Neural cell (in vitro differentiated cells): ENCODE results near the gene ENOX1. TPM values are rescaled to one million over a fixed set of nuclear protein-coding genes. Genes with fewer than 3 reads are reported as not detected.

Experiments
- H2AFZ ChIP-seq: fragments of 200-600, 300-800 bp; sonication (generic), shearing (Covaris generic); 2 replicates; pipeline ENCODE4 v1.6.0; 2014; ENCODE audit warnings: low read depth, mild to moderate bottlenecking, antibody characterized with exemption, low read length, moderate library complexity
- H3F3A ChIP-seq: fragments of 200-600 bp; shearing (Covaris generic); 2 replicates; pipeline ENCODE4 v1.6.1; 2016; ENCODE audit warnings: mild to moderate bottlenecking, moderate library complexity, mixed read lengths, antibody characterized with exemption, low read length; ENCODE audit not compliant: insufficient read depth, poor library complexity, severe bottlenecking
- H3K27ac ChIP-seq: fragments of 200-600, 300-800 bp; sonication (generic), shearing (Covaris generic); 2 replicates; pipeline ENCODE4 v1.5.1; 2014; ENCODE audit warnings: mild to moderate bottlenecking, low read length, moderate library complexity
- H3K27me3 ChIP-seq: fragments of 300-800, 200-600 bp; sonication (generic), shearing (Covaris generic); 2 replicates; pipeline ENCODE4 v1.6.0; 2014; ENCODE audit warnings: mild to moderate bottlenecking, low read depth, low read length, moderate library complexity; ENCODE audit not compliant: insufficient read depth
- H3K36me3 ChIP-seq: fragments of 300-800, 200-600 bp; sonication (generic), shearing (Covaris generic); 2 replicates; pipeline ENCODE4 v1.5.1; 2014; ENCODE audit warnings: mild to moderate bottlenecking, antibody characterized with exemption, low read length, moderate library complexity; ENCODE audit not compliant: insufficient read depth
- H3K4me2 ChIP-seq: fragments of 300-800, 200-600 bp; sonication (generic), shearing (Covaris generic); 2 replicates; pipeline ENCODE4 v1.6.0; 2014; ENCODE audit warnings: mild to moderate bottlenecking, low read length
- H3K4me3 ChIP-seq: fragments of 300-800, 200-600 bp; sonication (generic), shearing (Covaris generic); 2 replicates; pipeline ENCODE4 v1.5.1; 2014; ENCODE audit warnings: mild to moderate bottlenecking, low read length, moderate library complexity
- H3K79me2 ChIP-seq: fragments of 200-600 bp; shearing (Covaris generic); replicated peaks from 2 replicates; pipeline ENCODE4 v1.6.0; 2014; ENCODE audit warnings: mild to moderate bottlenecking, low read length, moderate library complexity; ENCODE audit not compliant: insufficient read depth
- H3K9ac ChIP-seq: fragments of 300-800, 200-600 bp; sonication (generic), shearing (Covaris generic); 2 replicates; pipeline ENCODE4 v1.6.1; 2016; ENCODE audit warnings: mild to moderate bottlenecking, low read length, mixed read lengths
- H3K9me2 ChIP-seq: fragments of 200-600 bp; shearing (Covaris generic); 2 replicates; pipeline ENCODE4 v1.6.1; 2016; ENCODE audit warnings: mild to moderate bottlenecking, low read length, mixed read lengths; ENCODE audit not compliant: insufficient read depth
- H3K9me3 ChIP-seq: fragments of 200-600, 300-800 bp; sonication (generic), shearing (Covaris generic); 2 replicates; pipeline ENCODE4 v1.6.1; 2016; ENCODE audit warnings: mild to moderate bottlenecking, mixed run types, low read length, moderate library complexity, mixed read lengths
- H4K20me1 ChIP-seq: fragments of 200-600 bp; shearing (Covaris generic); 2 replicates; pipeline ENCODE4 v1.6.1; 2016; ENCODE audit warnings: mild to moderate bottlenecking, mixed run types; ENCODE audit not compliant: insufficient read depth
- EP300 ChIP-seq: fragments of 450-650 bp; conservative IDR thresholded peaks from 2 replicates; pipeline ENCODE4 v1.6.1; 2014; ENCODE audit warnings: antibody characterized with exemption, mild to moderate bottlenecking, moderate library complexity; ENCODE audit not compliant: poor library complexity, severe bottlenecking
- EZH2 ChIP-seq: fragments of 200-600, 300-800 bp; shearing (Covaris generic), sonication (generic); IDR thresholded peaks from 2 replicates; pipeline ENCODE4 v1.6.1; 2014; ENCODE audit warnings: antibody characterized with exemption, low read length, borderline replicate concordance, mild to moderate bottlenecking; ENCODE audit not compliant: insufficient read depth, poor library complexity, severe bottlenecking
- MXI1 ChIP-seq: fragments of 450-650 bp; conservative IDR thresholded peaks from 2 replicates; pipeline ENCODE4 v1.6.1; 2014; ENCODE audit warnings: antibody characterized with exemption, mild to moderate bottlenecking; ENCODE audit not compliant: poor library complexity, severe bottlenecking
- POLR2AphosphoS5 ChIP-seq: IDR thresholded peaks from 2 replicates; pipeline ENCODE4 v1.6.1; 2012
- RAD21 ChIP-seq: fragments of 450-650 bp; conservative IDR thresholded peaks from 2 replicates; pipeline ENCODE4 v1.6.1; 2014; ENCODE audit warnings: antibody characterized with exemption, mild to moderate bottlenecking, moderate library complexity
- REST ChIP-seq: IDR thresholded peaks from 2 replicates; pipeline ENCODE4 v1.6.1; 2012; ENCODE audit warnings: borderline replicate concordance
- SMC3 ChIP-seq: fragments of 450-650 bp; conservative IDR thresholded peaks from 2 replicates; pipeline ENCODE4 v1.6.1; 2014; ENCODE audit warnings: antibody characterized with exemption, mild to moderate bottlenecking, moderate library complexity; ENCODE audit not compliant: poor library complexity
- TAF1 ChIP-seq: IDR thresholded peaks from 2 replicates; pipeline ENCODE4 v1.6.1; 2012; ENCODE audit warnings: low read depth
- polyA plus RNA-seq: library from polyadenylated mRNA; depleted of rRNA; stranded (reverse); fragments of >200 nt; gene quantifications from 2 replicates; pipeline ENCODE4 v1.2.3, GENCODE V29; 2014
- TF ChIP-seq, protein P1 (sequence below): fragments of 450-650 bp; IDR thresholded peaks from 2 replicates; pipeline ENCODE4 v1.5.1; 2014; ENCODE audit warnings: antibody characterized with exemption, mild to moderate bottlenecking, moderate library complexity; ENCODE audit not compliant: poor library complexity, severe bottlenecking

ENOX1 gene
- polyA plus RNA-seq, 1 donor from 2014 or later = 42.6 TPM

GRCh38 chr13:43694146-43694664 is 92.6 kb downstream of the ENOX1 start:
- no peaks in the 10 kb centered on the region for H4K20me1 ChIP-seq
- no peak overlapping the region for H3K9ac ChIP-seq
- H3K36me3 ChIP-seq = no peaks in the 10 kb centered on the region
- H3K9me3 ChIP-seq = no peaks in the 10 kb centered on the region
- no peak overlapping the region for H3K4me2 ChIP-seq
- no peak overlapping the region for H3K4me3 ChIP-seq
- no peak overlapping the region for H2AFZ ChIP-seq
- H3F3A ChIP-seq = no peaks in the 10 kb centered on the region
- H3K27me3 ChIP-seq = no peaks in the 10 kb centered on the region
- TF ChIP-seq EZH2 = no peak
- TF ChIP-seq REST = no peak
- TF ChIP-seq RAD21 = no peak
- TF ChIP-seq MXI1 = no peak
- TF ChIP-seq TAF1 = no peak
- TF ChIP-seq, protein P1, sequence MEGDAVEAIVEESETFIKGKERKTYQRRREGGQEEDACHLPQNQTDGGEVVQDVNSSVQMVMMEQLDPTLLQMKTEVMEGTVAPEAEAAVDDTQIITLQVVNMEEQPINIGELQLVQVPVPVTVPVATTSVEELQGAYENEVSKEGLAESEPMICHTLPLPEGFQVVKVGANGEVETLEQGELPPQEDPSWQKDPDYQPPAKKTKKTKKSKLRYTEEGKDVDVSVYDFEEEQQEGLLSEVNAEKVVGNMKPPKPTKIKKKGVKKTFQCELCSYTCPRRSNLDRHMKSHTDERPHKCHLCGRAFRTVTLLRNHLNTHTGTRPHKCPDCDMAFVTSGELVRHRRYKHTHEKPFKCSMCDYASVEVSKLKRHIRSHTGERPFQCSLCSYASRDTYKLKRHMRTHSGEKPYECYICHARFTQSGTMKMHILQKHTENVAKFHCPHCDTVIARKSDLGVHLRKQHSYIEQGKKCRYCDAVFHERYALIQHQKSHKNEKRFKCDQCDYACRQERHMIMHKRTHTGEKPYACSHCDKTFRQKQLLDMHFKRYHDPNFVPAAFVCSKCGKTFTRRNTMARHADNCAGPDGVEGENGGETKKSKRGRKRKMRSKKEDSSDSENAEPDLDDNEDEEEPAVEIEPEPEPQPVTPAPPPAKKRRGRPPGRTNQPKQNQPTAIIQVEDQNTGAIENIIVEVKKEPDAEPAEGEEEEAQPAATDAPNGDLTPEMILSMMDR = no peak
- TF ChIP-seq SMC3 = no peak
- no peak for TF ChIP-seq EP300
- no peak for TF ChIP-seq POLR2AphosphoS5
- H3K79me2 ChIP-seq = peaks cover 12% of the 10 kb centered on the region
- H3K27ac ChIP-seq = no peak overlapping the region
- no peaks in the 10 kb centered on the region for H3K9me2 ChIP-seq

GRCh38 chr13:43693639-43694038 is 93.1 kb downstream of the ENOX1 start:
- no peak overlapping the region for H3K4me2 ChIP-seq
- no peak overlapping the region for H3K4me3 ChIP-seq

More at GRCh38 chr13:43693639-43694038, 93.1 kb downstream of the ENOX1 start:
- peaks cover 12% of the 10 kb centered on the region for H3K79me2 ChIP-seq
- H3F3A ChIP-seq = no peaks in the 10 kb centered on the region
- H3K9me3 ChIP-seq = no peaks in the 10 kb centered on the region
- H3K27ac ChIP-seq = no peak overlapping the region
- TF ChIP-seq MXI1 (no peak), POLR2AphosphoS5 (no peak), TAF1 (no peak), EP300 (no peak), REST (no peak), SMC3 (no peak), RAD21 (no peak), EZH2 (no peak)
- TF ChIP-seq, protein P1 = no peak
- no peaks in the 10 kb centered on the region for H3K9me2 ChIP-seq
- H3K9ac ChIP-seq = no peak overlapping the region
- no peaks in the 10 kb centered on the region for H4K20me1 ChIP-seq
- no peaks in the 10 kb centered on the region for H3K27me3 ChIP-seq
- H3K36me3 ChIP-seq = no peaks in the 10 kb centered on the region
- H2AFZ ChIP-seq = no peak overlapping the region
